GM15510 (cell line): ENCODE measurements around the gene WDR37.

Experiments
- POLR2A ChIP-seq: IDR thresholded peaks from 3 replicates; pipeline ENCODE4 v1.6.1; 2011; ENCODE audit warnings: borderline replicate concordance; ENCODE audit not compliant: insufficient read length; ENCODE audit errors: extremely low read depth

The WDR37 gene

DNA sequence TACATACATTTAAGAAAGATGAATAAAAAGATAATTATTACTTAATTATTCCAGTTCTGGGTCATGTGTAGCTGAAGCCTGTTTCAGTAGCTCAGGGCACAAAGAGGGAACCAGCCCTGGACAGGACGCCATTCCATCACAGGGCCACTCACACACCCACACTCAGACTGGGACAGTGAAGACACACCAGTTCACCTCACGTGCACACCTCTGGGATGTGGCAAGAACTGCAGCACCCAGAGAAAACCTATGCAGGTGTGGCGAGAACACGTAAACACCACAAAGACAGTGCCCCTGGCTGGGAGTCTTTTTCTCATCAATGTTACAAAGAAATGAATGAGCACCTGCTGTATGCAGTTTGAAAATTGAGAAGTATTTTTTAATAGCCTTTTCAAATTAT lies 5.6 kb upstream of the WDR37 start:
- no peak for TF ChIP-seq POLR2A

GRCh38 chr10:1054684-1055083 lies 1.5 kb upstream of the WDR37 start:
- no peak for TF ChIP-seq POLR2A

DNA sequence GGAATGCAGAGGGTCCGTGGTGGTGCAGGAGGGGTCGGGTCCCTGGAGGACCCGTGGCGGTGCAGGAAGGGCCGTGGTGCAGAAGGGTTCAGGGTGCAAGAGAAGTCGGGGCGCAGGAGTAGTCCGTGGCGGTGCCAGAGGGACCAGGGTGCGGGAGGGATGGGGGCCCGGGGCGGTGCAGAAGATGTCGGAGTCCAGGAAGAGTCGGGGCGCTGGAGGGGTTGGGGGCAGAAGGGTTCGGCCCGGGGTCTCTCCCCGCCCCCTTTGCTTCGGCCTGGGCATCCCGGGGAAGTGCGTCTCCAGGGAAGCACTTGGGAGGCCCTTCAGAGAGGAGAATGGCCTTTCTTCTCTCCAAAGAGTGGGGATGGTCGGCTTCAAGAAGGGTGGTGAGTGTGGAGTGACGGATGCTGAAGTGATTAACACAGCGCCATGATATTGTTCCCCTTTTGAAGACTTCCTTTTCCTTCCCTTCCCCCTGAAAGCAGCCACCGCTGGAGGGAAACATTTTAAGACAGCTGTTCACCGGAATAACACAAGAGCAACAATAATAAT lies 997 bp downstream of the WDR37 start:
- no peak for TF ChIP-seq POLR2A

GRCh38 chr10:1058017-1058416 lies 1.8 kb downstream of the WDR37 start:
- no peak for TF ChIP-seq POLR2A

DNA sequence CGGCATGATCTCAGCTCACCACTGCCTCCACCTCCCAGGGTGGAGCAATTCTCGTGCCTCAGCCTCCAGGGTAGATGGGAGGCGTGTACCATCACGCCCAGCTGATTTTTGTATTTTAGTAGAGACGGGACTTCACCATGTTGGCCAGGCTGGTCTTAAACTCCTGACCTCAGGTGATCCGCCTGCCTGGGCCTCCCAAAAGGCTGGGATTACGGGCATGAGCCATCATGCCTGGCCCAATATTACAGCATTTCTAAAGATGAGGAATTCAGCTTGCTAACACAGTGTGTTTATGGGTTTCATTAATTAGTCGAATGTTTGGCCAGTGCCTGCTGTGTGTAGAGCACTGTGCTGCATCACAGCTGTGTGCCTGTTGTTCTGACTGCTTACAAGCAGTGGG lies 3.7 kb downstream of the WDR37 start:
- no peak for TF ChIP-seq POLR2A

DNA sequence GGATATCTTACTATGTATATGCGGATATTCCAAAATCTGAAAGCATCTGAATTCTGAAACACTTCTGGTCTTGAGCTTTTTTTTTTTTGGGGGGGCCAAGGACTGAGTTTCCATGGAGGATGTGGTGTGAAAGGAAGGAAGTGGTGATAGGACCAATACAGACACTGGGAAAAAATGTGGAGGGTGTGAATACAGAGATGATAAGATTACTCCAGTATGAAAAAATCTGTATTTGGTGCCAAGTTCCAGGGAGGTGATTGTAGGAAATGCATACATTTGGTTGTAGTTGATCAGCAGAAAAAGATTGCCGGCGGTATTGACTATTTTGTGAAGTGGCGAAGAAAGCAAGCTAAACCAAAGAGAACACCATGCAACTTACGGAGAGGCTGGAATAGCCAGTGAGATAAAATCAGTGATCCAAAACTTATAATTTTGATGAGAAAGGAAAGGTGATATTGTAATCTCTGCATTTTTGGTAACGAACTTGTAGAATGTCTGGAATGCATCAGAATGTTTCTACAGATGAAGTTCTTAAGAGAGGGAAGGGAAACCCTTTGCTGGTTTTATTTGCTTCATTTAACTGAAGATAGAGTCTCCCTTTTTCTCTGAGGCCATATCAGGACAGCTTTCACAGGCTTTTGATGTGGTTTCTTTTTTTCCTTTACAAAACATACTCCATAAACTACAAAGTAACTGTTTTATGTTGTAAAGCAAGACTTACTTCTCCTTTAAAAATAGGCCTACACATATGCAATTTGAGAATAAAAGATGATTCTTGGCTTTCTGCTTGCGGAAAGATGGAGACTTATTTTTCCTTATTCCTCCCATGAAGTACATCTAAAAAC lies 6.0 kb downstream of the WDR37 start:
- no peak for TF ChIP-seq POLR2A

GRCh38 chr10:1063232-1063865 lies 7.2 kb downstream of the WDR37 start:
- TF ChIP-seq POLR2A = no peak

DNA sequence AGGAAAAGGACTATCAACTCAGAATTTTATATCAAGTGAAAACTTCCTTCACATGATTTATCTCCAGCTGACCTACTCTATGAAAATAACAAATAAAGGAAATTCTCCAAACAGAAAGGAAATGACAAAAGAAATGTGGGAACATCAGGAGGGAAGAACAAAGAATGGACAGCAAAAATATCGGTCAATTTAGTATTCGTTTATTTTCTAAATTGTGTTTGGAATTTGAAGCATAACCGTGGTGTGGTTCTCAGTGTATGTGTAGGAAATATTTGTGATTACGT lies 8.7 kb downstream of the WDR37 start:
- TF ChIP-seq POLR2A = no peak

GRCh38 chr10:1068380-1069361 lies 12.5 kb downstream of the WDR37 start:
- no peak for TF ChIP-seq POLR2A

DNA sequence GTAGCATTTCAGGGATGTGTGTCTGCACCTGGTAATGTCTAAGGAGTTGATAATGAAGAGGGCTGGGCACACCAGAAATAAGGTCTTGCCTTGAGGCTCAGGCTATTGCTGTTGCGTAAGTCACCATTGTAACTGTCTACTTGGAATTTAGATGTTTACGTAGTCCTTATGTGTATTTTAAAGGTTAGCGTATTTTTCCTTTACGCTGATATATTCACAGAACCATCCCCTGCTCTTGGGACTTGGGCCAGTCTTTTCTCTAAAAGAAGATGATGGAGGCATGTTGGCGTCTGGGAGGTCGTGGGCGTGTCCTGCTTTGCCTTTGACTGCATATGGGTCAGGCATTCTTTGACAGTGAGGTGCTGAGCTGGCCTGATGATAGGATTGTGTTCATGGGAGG lies 14.7 kb downstream of the WDR37 start:
- TF ChIP-seq POLR2A = no peak

- TF ChIP-seq POLR2A = no peak
Observed at GRCh38 chr10:1074052-1074747, 18.0 kb downstream of the WDR37 start.

GRCh38 chr10:1074748-1075308 lies 18.6 kb downstream of the WDR37 start:
- TF ChIP-seq POLR2A = no peak

DNA sequence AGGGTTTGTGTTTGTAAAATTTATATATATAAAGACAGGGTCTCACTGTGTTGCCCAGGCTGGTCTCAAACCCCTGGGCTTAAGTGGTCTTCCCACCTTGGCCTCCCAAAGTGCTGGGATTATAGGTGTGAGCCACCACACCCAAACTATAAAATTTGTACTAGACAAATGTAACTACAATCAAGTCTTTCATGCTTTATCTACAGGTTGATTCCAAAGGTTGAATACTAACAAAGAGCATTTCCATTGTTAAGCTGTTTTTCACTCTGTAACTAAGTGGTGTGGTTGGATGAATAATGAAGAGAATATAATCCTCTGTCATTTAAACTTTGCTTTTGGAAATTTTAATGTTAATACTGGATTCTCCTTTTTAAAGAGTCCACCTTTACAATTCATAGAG lies 22.5 kb downstream of the WDR37 start:
- TF ChIP-seq POLR2A = no peak

DNA sequence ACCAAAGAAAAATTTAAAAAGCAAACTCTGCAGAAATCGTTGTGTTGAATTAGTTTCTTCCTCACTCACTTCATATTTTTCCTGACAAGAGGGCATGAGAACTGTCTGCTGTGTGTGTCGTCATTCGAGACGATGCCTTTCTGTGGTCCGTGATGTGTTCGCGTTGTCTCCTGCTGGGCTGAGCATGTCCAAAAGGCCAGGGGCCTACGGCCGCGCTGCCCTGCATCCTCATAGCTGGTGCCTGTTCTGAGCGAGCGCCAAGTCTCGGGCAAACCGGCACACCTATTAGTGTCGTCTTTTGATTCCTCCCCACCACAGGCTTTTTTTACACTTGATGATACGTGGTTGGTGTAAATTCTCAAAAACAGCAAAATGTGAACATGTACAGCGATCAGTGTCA lies 27.4 kb downstream of the WDR37 start:
- no peak for TF ChIP-seq POLR2A
